Esophagus muscularis mucosa (tissue), 3 donors: ENCODE data around the gene PEA15.

ENCODE experiments used
- POLR2A ChIP-seq: fragments of 450-650 bp; IDR thresholded peaks from one replicate; pipeline ENCODE4 v1.6.1; 2017; ENCODE audit warnings: antibody characterized with exemption, moderate library complexity, mild to moderate bottlenecking, low read depth
- POLR2AphosphoS5 ChIP-seq, 2 donors: sonication (generic); formaldehyde crosslinking; IDR thresholded peaks; one replicate each; pipeline ENCODE4 v1.6.1; 2017; ENCODE audit warnings: antibody characterized with exemption in 2 of 2
- TF ChIP-seq, protein P1 (sequence below), 3 experiments: fragments of 200-600 bp in 2 of 3; fragments of 450-650 bp in 1 of 3; sonication (generic) in 2 of 3; IDR thresholded peaks; one replicate each; pipeline ENCODE4 v1.5.1; 2017 to 2019; ENCODE audit warnings: antibody characterized with exemption in 3 of 3, mild to moderate bottlenecking in 2 of 3, moderate library complexity in 1 of 3

DNA sequence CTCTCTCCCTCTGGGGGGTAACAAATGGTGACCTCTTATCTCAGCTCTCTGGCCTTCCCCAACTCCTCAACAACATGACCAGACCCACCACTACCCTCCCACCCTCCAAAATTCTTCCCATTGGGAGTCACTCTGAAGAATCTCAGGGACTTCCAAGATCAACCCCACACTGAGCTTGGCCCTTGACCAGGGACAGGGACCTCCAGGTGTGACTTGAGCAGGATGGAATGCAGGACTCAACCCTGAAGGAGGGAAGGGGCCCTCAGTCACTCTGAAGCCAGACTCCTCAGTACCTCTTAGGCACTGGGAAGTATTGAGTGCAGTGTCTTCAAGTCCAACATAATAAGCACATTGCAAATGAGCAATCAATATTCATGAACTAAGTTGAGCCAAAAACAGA, 12.9 kb upstream of the PEA15 start:
- TF ChIP-seq, protein P1, sequence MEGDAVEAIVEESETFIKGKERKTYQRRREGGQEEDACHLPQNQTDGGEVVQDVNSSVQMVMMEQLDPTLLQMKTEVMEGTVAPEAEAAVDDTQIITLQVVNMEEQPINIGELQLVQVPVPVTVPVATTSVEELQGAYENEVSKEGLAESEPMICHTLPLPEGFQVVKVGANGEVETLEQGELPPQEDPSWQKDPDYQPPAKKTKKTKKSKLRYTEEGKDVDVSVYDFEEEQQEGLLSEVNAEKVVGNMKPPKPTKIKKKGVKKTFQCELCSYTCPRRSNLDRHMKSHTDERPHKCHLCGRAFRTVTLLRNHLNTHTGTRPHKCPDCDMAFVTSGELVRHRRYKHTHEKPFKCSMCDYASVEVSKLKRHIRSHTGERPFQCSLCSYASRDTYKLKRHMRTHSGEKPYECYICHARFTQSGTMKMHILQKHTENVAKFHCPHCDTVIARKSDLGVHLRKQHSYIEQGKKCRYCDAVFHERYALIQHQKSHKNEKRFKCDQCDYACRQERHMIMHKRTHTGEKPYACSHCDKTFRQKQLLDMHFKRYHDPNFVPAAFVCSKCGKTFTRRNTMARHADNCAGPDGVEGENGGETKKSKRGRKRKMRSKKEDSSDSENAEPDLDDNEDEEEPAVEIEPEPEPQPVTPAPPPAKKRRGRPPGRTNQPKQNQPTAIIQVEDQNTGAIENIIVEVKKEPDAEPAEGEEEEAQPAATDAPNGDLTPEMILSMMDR (IDR thresholded peaks at IDR 0.05), result no peak
- TF ChIP-seq POLR2A, result no peak
- no peak for TF ChIP-seq POLR2AphosphoS5 (IDR thresholded peaks at IDR 0.05)
